Ishikawa (cell line): Measurements from ENCODE around the gene TOR1AIP2.

ENCODE experiments used
- CEBPB ChIP-seq: IDR thresholded peaks from 2 replicates; pipeline ENCODE4 v1.6.1; 2012
- CREB1 ChIP-seq: IDR thresholded peaks from 2 replicates; pipeline ENCODE4 v1.6.1; 2012; ENCODE audit warnings: low read depth
- EGR1 ChIP-seq: IDR thresholded peaks from 2 replicates; pipeline ENCODE4 v1.6.1; 2012
- MAX ChIP-seq: IDR thresholded peaks from 2 replicates; pipeline ENCODE4 v1.6.1; 2012
- RAD21 ChIP-seq: IDR thresholded peaks from 2 replicates; pipeline ENCODE4 v1.6.1; 2012; ENCODE audit warnings: low read depth
- REST ChIP-seq: IDR thresholded peaks from 2 replicates; pipeline ENCODE4 v1.6.1; 2012; ENCODE audit warnings: low read depth, mild to moderate bottlenecking
- TCF12 ChIP-seq: IDR thresholded peaks from 2 replicates; pipeline ENCODE4 v1.6.1; 2012; ENCODE audit warnings: low read depth
- TEAD4 ChIP-seq: IDR thresholded peaks from 2 replicates; pipeline ENCODE4 v1.6.1; 2012
- USF1 ChIP-seq: IDR thresholded peaks from 2 replicates; pipeline ENCODE4 v1.6.1; 2012
- YY1 ChIP-seq: IDR thresholded peaks from 2 replicates; pipeline ENCODE4 v1.6.1; 2012; ENCODE audit warnings: low read depth

GRCh38 chr1:179925302-179925701, 47.7 kb upstream of the TOR1AIP2 start:
- TF ChIP-seq REST: no peak
- TF ChIP-seq CEBPB: no peak
- no peak for TF ChIP-seq EGR1
- TF ChIP-seq USF1: no peak
- no peak for TF ChIP-seq MAX
- no peak for TF ChIP-seq RAD21
- TF ChIP-seq TCF12: no peak
- no peak for TF ChIP-seq YY1
- no peak for TF ChIP-seq CREB1
- no peak for TF ChIP-seq TEAD4
